Ishikawa (cell line): ENCODE results near the gene ZC3H12C.

Experiments
- EGR1 ChIP-seq: IDR thresholded peaks from 2 replicates; pipeline ENCODE4 v1.6.1; 2012
- EP300 ChIP-seq: IDR thresholded peaks from 2 replicates; pipeline ENCODE4 v1.6.1; 2012; ENCODE audit warnings: borderline replicate concordance
- RAD21 ChIP-seq: IDR thresholded peaks from 2 replicates; pipeline ENCODE4 v1.6.1; 2012; ENCODE audit warnings: low read depth
- REST ChIP-seq: IDR thresholded peaks from 2 replicates; pipeline ENCODE4 v1.6.1; 2012; ENCODE audit warnings: low read depth, mild to moderate bottlenecking
- TAF1 ChIP-seq: IDR thresholded peaks from 2 replicates; pipeline ENCODE4 v1.6.1; 2012; ENCODE audit warnings: low read depth, mild to moderate bottlenecking
- TCF12 ChIP-seq: IDR thresholded peaks from 2 replicates; pipeline ENCODE4 v1.6.1; 2012; ENCODE audit warnings: low read depth

DNA sequence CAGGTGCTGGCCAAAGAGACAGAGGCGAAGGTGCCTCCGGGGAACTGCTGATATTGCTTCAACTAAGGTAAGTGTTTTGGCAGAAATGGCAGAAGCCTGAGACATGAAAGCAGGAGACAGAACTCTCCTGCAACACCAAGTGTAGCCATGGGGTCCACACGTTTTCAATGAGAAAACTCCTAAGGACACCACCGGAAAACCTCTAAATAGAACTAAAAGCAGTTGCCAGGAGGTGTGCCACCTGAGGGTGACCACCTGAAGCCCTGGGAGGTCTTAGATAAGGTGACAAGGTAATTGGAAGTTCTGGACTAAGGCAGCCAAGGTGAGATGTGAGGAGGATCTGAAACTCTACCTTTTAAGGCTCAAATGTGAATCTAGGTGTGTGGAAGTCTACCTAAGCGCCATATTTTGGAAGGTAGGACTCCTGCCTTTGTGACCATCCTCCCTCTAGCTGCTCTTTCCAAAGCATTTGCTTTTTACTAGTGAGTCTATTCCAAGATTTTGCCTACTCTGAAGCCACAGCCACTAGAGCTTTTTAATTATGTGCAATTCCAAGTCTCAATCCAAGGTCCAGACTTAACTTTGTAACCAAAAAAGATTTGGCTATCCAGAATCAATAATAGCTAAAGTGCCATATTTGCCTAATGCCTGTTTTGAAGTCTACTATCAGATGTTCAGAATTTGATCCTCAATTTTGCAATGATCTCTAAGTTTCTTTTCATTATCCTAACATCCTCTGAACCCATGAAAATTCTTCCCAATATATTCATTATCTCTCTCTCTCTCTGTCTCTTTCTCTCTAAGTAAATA is 4.5 kb upstream of the ZC3H12C start:
- TF ChIP-seq RAD21 (no peak), EGR1 (no peak), TAF1 (no peak), REST (no peak), TCF12 (no peak), EP300 (no peak)
